MV-4-11 (cell line): ENCODE results near the gene NCAN.
"Not testable (repeated sequence)": the region's sequence is repeated elsewhere in the genome, so short reads cannot be mapped to it uniquely, and the experiment has no call there.

Experiments used
- DNase-seq: peaks from one replicate; lab custom pipeline; 2025; lab: John Stamatoyannopoulos, UW

The NCAN gene

GRCh38 chr19:19193926-19194325 lies 17.8 kb upstream of the NCAN start:
- no peak for DNase-seq

- DNase-seq: no peak
Measured at GRCh38 chr19:19201697-19202630, 9.8 kb upstream of the NCAN start.

- no peak for DNase-seq
Measured at GRCh38 chr19:19202707-19203011, 9.1 kb upstream of the NCAN start.

GRCh38 chr19:19203012-19203856 lies 8.5 kb upstream of the NCAN start, which contains the start of gene NR2C2AP:
Gene NR2C2AP (minus strand): TSS chr19:19203414. CDS start chr19:19203060, 354 bp downstream.
- DNase-seq: peak; percentile 97

- no peak for DNase-seq
Measured at GRCh38 chr19:19204181-19204580, 7.6 kb upstream of the NCAN start.

GRCh38 chr19:19205416-19206410 lies 6.0 kb upstream of the NCAN start:
- no peak for DNase-seq

- no peak for DNase-seq
Measured at GRCh38 chr19:19206938-19207337, 4.8 kb upstream of the NCAN start.

GRCh38 chr19:19207637-19208572 lies 3.9 kb upstream of the NCAN start:
- no peak for DNase-seq

- no peak for DNase-seq
Measured at GRCh38 chr19:19209372-19209771, 2.4 kb upstream of the NCAN start.

GRCh38 chr19:19212916-19213315 lies 1.2 kb downstream of the NCAN start:
- DNase-seq: no peak

- DNase-seq: no peak
Measured at GRCh38 chr19:19213426-19214158, 1.8 kb downstream of the NCAN start.

GRCh38 chr19:19214159-19214490 lies 2.4 kb downstream of the NCAN start:
- no peak for DNase-seq

- peak; percentile 34 for DNase-seq
Measured at GRCh38 chr19:19214892-19215291, 3.1 kb downstream of the NCAN start.

- no peak for DNase-seq
Measured at GRCh38 chr19:19215792-19216191, 4.0 kb downstream of the NCAN start.

- peak; percentile 32 for DNase-seq
Measured at GRCh38 chr19:19217099-19217498, 5.3 kb downstream of the NCAN start.

GRCh38 chr19:19218911-19219310 lies 7.2 kb downstream of the NCAN start:
- DNase-seq: no peak

- DNase-seq: not testable (repeated sequence)
Measured at GRCh38 chr19:19221000-19221399, 9.2 kb downstream of the NCAN start.

- no peak for DNase-seq
Measured at GRCh38 chr19:19223060-19223459, 11.3 kb downstream of the NCAN start.

- no peak for DNase-seq
Measured at GRCh38 chr19:19223636-19224035, 11.9 kb downstream of the NCAN start.
